Muscle of leg (tissue), 16 donors: Measurements from ENCODE around the gene GRAP. TPM values are rescaled to one million over a fixed set of nuclear protein-coding genes. Genes with fewer than 3 reads are reported as not detected.
"Not testable (repeated sequence)": the region's sequence is repeated elsewhere in the genome, so short reads cannot be mapped to it uniquely, and the experiment has no call there.

Experiments used
- DNase-seq: peaks from one replicate; pipeline ENCODE4 v3.0.0; 2013
- H3K27ac ChIP-seq: one replicate; pipeline ENCODE4 v1.5.1; 2013; ENCODE audit warnings: mild to moderate bottlenecking, low read length, control low read depth
- H3K27me3 ChIP-seq: one replicate; pipeline ENCODE4 v1.6.1; 2013; ENCODE audit warnings: low read length; ENCODE audit not compliant: control insufficient read depth, insufficient read depth
- H3K36me3 ChIP-seq: one replicate; pipeline ENCODE4 v1.6.1; 2013; ENCODE audit warnings: low read length; ENCODE audit not compliant: control insufficient read depth, insufficient read depth
- H3K4me1 ChIP-seq: one replicate; pipeline ENCODE4 v1.6.1; 2013; ENCODE audit warnings: low read length; ENCODE audit not compliant: control insufficient read depth, insufficient read depth
- H3K4me3 ChIP-seq: one replicate; pipeline ENCODE4 v1.5.1; 2013; ENCODE audit warnings: low read length, control low read depth
- H3K9me3 ChIP-seq: replicated peaks from 2 replicates; pipeline ENCODE4 v1.6.1; 2013; ENCODE audit warnings: low read depth, low read length; ENCODE audit not compliant: control insufficient read depth
- WGBS: methylation state at CpG from one replicate; pipeline ENCODE4 v1.1.5; 2013; ENCODE audit warnings: missing lambda C conversion rate; ENCODE audit not compliant: insufficient coverage; 5-methylcytosine and 5-hydroxymethylcytosine counted together
- long read RNA-seq, 11 donors: transcript quantifications; one replicate each; lab custom pipeline, GENCODE V29; 2026
- polyA plus RNA-seq, 8 donors: library from polyadenylated mRNA; unstranded; fragments of 120-200 nt; gene quantifications; one replicate each; pipeline versions ENCODE4 v1.2.1 to v1.2.3, GENCODE V29; 2013; ENCODE audit warnings: inconsistent platforms in 1 of 8, low replicate concordance in 1 of 8; ENCODE audit not compliant: insufficient read length in 8 of 8, insufficient read depth in 1 of 8
- total RNA-seq: library from RNA; stranded (reverse); fragments of 120-200 nt; gene quantifications from one replicate; pipeline ENCODE4 v1.2.4, GENCODE V29; 2013

Gene GRAP
- 2.7 TPM for total RNA-seq
- polyA plus RNA-seq, result 1 to 10 TPM; 2.4 to 4.0 (median 3.3) TPM
- long read RNA-seq, donor 1, partial matches to known transcripts, result 0 of 1 reads
- long read RNA-seq, donor 1, other reads (novel, unspliced or antisense), result 0 of 1 reads
- long read RNA-seq, donor 2, partial matches to known transcripts, result 0 of 1 reads
- long read RNA-seq, donor 2, other reads (novel, unspliced or antisense), result 0 of 1 reads
- long read RNA-seq, donor 3, partial matches to known transcripts, result 0 of 4 reads
- long read RNA-seq, donor 3, other reads (novel, unspliced or antisense), result 0 of 4 reads
- long read RNA-seq, donor 4, partial matches to known transcripts, result 0 of 1 reads
- long read RNA-seq, donor 4, other reads (novel, unspliced or antisense), result 0 of 1 reads
- long read RNA-seq, donor 5, partial matches to known transcripts, result 0 of 4 reads
- long read RNA-seq, donor 5, other reads (novel, unspliced or antisense), result 0 of 4 reads
- long read RNA-seq, donor 6, partial matches to known transcripts, result 0 of 1 reads
- long read RNA-seq, donor 6, other reads (novel, unspliced or antisense), result 0 of 1 reads
- long read RNA-seq, donor 7, result 0 reads
- long read RNA-seq, donor 8, partial matches to known transcripts, result 0 of 4 reads
- long read RNA-seq, donor 8, other reads (novel, unspliced or antisense), result 0 of 4 reads
- long read RNA-seq, donor 9, partial matches to known transcripts, result 0 of 2 reads
- long read RNA-seq, donor 9, other reads (novel, unspliced or antisense), result 0 of 2 reads
- long read RNA-seq, donor 10, partial matches to known transcripts, result 0 of 1 reads
- long read RNA-seq, donor 10, other reads (novel, unspliced or antisense), result 0 of 1 reads
- long read RNA-seq, donor 11, partial matches to known transcripts, result 0 of 4 reads
- long read RNA-seq, donor 11, other reads (novel, unspliced or antisense), result 0 of 4 reads

DNA sequence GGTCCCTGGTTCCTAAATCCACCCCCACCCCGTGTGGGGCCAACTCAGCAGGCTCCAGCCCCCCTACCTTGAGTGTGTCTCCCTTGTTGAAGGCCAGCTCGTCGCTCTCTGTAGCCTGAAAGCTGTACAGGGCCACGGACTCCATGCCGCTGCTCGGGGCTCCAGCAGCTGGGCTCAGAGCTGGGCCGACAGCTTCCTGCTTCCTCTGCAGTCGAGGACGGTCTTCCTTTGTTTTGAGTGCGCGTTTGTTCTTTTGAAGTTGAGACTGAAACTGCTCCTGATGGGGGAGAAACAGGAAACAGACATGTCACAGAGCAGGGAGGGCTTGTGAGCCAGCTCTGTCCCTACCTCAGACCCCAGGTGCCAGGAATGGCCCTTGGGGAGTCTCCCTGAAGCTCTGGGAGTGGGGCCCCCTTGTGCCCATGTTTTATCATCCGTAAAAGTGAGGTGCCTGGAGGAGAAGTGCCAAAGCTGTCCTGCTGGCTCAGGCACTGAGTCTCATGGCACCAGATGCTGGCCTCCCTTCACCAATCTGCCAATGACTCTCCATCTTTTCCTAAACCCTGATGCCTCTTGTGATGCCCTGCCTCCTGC lies at the start of gene GRAP:
Gene GRAP, minus strand, starts transcription at position 176 of the 594 bp plus-strand sequence. Its CDS starts 31 bp downstream, at position 145.
- not testable (repeated sequence) for H3K27me3 ChIP-seq, DNase-seq
- WGBS, result no CpG with 5 or more reads among the region's 12 CpGs

DNA sequence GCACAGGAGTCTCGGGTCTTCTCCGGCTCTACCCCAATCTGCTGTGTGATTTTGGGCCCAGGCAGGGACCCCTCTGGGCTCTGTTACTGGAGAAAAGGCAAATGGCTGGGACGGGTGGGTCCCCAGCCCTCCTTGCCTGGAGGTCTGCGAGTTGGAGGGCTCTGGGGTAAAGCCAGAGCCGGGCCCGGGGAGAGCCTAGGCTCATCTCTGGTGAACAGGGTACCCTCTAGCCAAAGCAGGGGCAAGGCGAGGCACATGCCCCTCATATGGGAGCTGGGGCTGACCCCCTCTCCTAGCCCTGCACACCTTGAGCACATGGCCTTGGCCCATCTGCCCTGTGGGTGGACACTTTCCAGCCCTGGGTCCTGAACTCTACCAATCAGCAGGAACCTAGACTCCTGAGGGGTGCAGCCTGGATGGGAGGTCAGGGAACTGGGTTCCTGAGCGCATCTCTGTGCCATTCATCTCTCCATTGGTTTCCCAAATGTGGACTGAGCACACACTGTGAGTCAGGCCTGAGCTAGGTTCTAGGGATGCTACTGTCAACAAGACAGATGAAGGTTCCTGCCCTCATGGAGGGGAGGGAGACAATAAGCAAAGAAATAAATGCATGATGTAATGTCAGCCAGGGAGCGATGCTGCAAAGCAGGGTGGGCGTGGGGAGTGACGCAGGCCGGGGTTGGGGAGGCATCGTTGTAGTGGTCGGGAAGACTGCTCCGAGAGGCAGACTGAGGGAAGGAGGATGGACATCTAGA lies 47.1 kb upstream of the GRAP start:
- not testable (repeated sequence) for H3K4me3 ChIP-seq, H3K27me3 ChIP-seq, H3K4me1 ChIP-seq, H3K9me3 ChIP-seq, H3K27ac ChIP-seq, H3K36me3 ChIP-seq, DNase-seq
- whole genome bisulfite sequencing, result 82% methylated on average over 3 of the region's 15 CpGs

More for the DNA sequence above, at the start of gene GRAP:
- H3K9me3 ChIP-seq, H3K4me1 ChIP-seq, H3K36me3 ChIP-seq, H3K27ac ChIP-seq, H3K4me3 ChIP-seq: not testable (repeated sequence)

DNA sequence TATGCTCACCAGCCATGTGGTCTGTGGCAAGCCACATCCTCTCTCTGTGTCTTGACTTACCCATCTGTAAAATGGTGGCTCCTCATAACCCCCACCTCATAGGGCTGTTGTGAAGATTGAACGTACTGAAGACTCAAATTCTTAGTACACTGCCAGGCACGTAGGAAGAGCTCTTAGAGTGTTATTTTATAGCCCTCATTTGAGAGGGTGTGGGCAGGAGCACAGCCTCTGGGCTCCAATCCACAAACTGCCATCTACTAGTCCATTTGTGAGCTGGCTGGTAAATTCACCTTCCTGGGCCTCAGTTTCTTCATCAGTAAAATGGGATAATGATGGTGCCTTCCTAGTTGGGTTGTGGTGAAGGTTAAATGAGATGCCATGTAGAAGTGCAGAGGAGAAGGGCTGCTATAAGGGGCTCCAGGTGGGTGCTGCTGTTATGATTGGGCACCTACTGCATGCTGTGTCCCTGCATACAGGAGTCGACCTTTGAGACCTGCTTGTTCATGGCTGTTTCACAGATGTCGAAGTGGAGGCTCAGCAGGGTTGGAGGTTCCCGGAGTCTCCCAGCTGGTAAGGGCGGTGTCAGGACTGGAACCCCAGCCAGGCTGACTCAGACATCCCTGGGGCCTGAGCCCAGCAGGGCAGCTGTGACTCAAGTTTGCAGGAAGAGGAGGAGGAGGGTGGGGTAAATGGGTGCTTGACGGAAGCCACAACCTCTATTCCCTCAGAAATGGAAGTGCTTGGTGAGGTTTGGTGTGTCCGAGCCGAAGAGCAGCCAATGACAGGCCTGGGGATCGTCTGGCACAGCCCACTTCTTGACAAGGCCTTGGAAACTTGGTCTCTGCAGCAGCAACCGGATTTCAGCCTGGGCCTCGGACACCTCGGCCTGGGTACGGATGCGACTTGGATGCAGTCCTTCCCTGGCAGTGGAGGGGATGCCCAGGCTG lies 46.3 kb upstream of the GRAP start:
- no CpG with 5 or more reads among the region's 15 CpGs for WGBS
- not testable (repeated sequence) for H3K4me3 ChIP-seq, H3K4me1 ChIP-seq, H3K27ac ChIP-seq, H3K9me3 ChIP-seq, H3K36me3 ChIP-seq, H3K27me3 ChIP-seq
- peak; percentile 0 for DNase-seq

- not testable (repeated sequence) for H3K27ac ChIP-seq, H3K27me3 ChIP-seq, DNase-seq, H3K4me1 ChIP-seq, H3K9me3 ChIP-seq, H3K4me3 ChIP-seq, H3K36me3 ChIP-seq
- no CpG with 5 or more reads among the region's 13 CpGs for WGBS
Measured at GRCh38 chr17:19090058-19090772, 43.5 kb upstream of the GRAP start.

- H3K9me3 ChIP-seq, H3K4me3 ChIP-seq, DNase-seq, H3K36me3 ChIP-seq, H3K27me3 ChIP-seq, H3K4me1 ChIP-seq, H3K27ac ChIP-seq: not testable (repeated sequence)
- no CpG with 5 or more reads among the region's 77 CpGs for WGBS
Measured at GRCh38 chr17:19088804-19089685, 42.3 kb upstream of the GRAP start.

DNA sequence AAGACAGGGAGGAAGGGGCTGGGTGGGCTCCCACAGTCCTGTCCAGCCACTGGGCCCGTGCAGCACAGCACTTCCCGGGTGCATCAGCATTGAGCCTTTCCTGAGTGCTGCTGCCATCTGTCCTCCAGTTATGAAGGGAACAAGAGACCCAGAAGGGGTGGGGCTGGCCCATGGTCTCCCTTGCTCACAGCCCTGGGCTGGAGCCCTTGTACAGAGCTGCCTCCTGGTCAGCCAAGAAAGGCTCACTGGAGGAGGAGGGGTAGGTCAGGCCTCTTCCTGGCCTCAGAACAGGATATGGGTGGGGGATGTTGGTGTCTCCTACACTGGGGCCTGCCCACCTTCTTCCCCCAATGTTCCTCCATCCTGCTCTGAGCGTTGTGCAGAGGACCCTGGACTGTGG lies 30.6 kb upstream of the GRAP start:
- DNase-seq, H3K27me3 ChIP-seq, H3K36me3 ChIP-seq, H3K27ac ChIP-seq, H3K4me1 ChIP-seq, H3K4me3 ChIP-seq, H3K9me3 ChIP-seq: not testable (repeated sequence)
- no CpG with 5 or more reads among the region's 3 CpGs for WGBS

DNA sequence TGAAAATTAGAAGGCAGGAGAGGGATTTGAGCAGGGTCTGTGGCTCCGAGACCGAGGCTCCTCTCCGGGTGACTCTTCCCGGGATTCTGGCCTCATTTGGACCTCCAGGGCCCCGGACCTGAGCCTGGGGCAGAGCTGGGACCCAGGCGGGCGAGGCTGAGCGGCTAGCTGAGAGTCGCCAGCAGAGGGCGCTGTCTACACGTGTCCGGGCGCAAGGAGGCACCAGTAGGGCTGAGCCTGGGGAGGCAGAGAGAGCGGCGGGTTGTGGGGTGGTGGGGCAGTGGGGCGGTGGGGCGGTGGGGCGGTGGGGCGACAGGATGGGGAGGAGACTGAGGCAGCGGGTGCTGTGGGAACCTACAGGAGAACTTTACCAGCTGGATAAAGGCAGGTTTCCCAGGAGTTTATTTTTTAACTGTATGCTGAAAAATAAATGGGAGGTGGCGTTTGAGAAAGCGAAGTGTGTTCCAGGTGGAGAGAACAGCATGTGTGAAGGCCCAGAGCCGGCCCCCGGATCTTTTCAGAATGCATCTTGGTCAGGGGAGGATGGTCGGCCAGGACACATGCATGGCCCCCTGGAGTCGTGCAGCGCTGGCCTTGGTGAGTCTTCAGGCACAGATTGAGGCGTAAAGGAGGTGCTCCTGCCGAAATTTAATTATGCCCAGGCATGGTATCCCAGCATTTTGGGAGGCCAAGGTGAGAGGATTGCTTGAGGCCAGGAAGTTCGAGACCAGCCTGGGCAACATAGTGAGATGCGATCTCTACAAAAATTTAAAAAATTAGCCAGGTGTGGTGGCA lies 29.8 kb upstream of the GRAP start:
- not testable (repeated sequence) for H3K27ac ChIP-seq, H3K9me3 ChIP-seq, H3K27me3 ChIP-seq, H3K4me3 ChIP-seq, H3K4me1 ChIP-seq, DNase-seq, H3K36me3 ChIP-seq
- no CpG with 5 or more reads among the region's 31 CpGs for WGBS
